ENCODE results near the gene PRPF19. TPM values are rescaled to one million over a fixed set of nuclear protein-coding genes. Genes with fewer than 3 reads are reported as not detected.

PRPF19 gene
- total RNA-seq, 1 experiment from 2014 or later = 116 TPM

- no peaks in the 10 kb centered on the region for H3K9me3 Mint-ChIP-seq
- POLR2A ChIA-PET = interaction anchor here (0.6 kb wide), 1 partner anchor 28 kb away, joined by 3 read pairs; no protein-coding TSS in a partner anchor
- no peak overlapping the region for H3K4me3 Mint-ChIP-seq
Measured at GRCh38 chr11:60948250-60948649, 41.9 kb upstream of the PRPF19 start.

DNA sequence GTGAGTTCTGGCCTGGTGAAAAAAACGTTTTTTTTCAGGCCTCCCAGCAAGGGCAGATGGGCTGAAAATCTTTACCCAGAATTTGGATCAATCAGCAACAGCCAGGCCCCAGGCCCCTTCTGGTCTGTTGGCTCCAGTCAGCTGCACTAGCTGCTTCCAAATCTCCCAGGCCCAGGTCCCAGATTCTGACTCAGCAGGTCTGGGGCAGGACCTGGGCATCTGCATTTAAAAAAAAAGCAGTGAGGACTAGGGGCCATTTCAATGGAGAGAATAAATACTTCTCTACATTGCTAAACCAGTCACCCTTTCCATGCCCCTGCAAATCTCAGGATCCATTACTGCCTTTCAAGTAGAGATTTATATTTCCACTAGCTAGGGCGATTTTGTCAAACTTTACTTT is 41.3 kb upstream of the PRPF19 start:
- H3K4me3 Mint-ChIP-seq = no peak overlapping the region
- POLR2A ChIA-PET = no interaction called here
- DNase-seq (ENCODE audit: low spot score) = no peak

More at GRCh38 chr11:60948250-60948649, 41.9 kb upstream of the PRPF19 start:
- DNase-seq (ENCODE audit: low spot score) (no peak), ATAC-seq (no peak)
- H3K27ac Mint-ChIP-seq = no peak overlapping the region
- TF ChIP-seq SMAD3 (CRISPR knock-in tag; IDR thresholded peaks at IDR 0.05; ENCODE audit: borderline replicate concordance) (no peak), FOXP4 (CRISPR knock-in tag; IDR thresholded peaks at IDR 0.05) (no peak), GABPB1 (CRISPR knock-in tag; IDR thresholded peaks at IDR 0.05) (no peak), SMAD4 (CRISPR knock-in tag; IDR thresholded peaks at IDR 0.05) (no peak), GRHL2 (CRISPR knock-in tag; IDR thresholded peaks at IDR 0.05; ENCODE audit: insufficient replicate concordance, severe bottlenecking) (no peak), ZNF317 (CRISPR knock-in tag; IDR thresholded peaks at IDR 0.05; ENCODE audit: borderline replicate concordance, low read depth) (no peak), TEAD4 (CRISPR knock-in tag; IDR thresholded peaks at IDR 0.05) (no peak), NFE2L1 (CRISPR knock-in tag; IDR thresholded peaks at IDR 0.05) (no peak), CREB1 (CRISPR knock-in tag; IDR thresholded peaks at IDR 0.05) (no peak), TP53 (CRISPR knock-in tag; IDR thresholded peaks at IDR 0.05) (no peak)
- TF ChIP-seq, protein P1, sequence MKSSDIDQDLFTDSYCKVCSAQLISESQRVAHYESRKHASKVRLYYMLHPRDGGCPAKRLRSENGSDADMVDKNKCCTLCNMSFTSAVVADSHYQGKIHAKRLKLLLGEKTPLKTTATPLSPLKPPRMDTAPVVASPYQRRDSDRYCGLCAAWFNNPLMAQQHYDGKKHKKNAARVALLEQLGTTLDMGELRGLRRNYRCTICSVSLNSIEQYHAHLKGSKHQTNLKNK (CRISPR knock-in tag; IDR thresholded peaks at IDR 0.05) = no peak
- peaks cover 39% of the 10 kb centered on the region for H3K27me3 Mint-ChIP-seq (ENCODE audit: low read depth)
- no peaks in the 10 kb centered on the region for H3K36me3 Mint-ChIP-seq
- peaks cover 35% of the 10 kb centered on the region for H3K4me1 Mint-ChIP-seq
- CTCF ChIA-PET = interaction anchor here (0.6 to 1.0 kb wide), 3 partner anchors 22 to 49 kb away, joined by 3 to 9 read pairs (median 6); no protein-coding TSS in a partner anchor

More for the DNA sequence above, 41.3 kb upstream of the PRPF19 start:
- no peak for ATAC-seq
- peaks cover 31% of the 10 kb centered on the region for H3K4me1 Mint-ChIP-seq
- CTCF ChIA-PET = interaction anchor here (0.7 to 1.0 kb wide), 2 partner anchors 23 to 48 kb away, joined by 3 to 6 read pairs; no protein-coding TSS in a partner anchor
- H3K27me3 Mint-ChIP-seq (ENCODE audit: low read depth) = peaks cover 35% of the 10 kb centered on the region
- H3K9me3 Mint-ChIP-seq = no peaks in the 10 kb centered on the region
- TF ChIP-seq ARID4B (CRISPR knock-in tag; IDR thresholded peaks at IDR 0.05; ENCODE audit: borderline replicate concordance) = no peak
- TF ChIP-seq ESRRA (CRISPR knock-in tag; IDR thresholded peaks at IDR 0.05; ENCODE audit: borderline replicate concordance) = no peak
- TF ChIP-seq, protein P2, sequence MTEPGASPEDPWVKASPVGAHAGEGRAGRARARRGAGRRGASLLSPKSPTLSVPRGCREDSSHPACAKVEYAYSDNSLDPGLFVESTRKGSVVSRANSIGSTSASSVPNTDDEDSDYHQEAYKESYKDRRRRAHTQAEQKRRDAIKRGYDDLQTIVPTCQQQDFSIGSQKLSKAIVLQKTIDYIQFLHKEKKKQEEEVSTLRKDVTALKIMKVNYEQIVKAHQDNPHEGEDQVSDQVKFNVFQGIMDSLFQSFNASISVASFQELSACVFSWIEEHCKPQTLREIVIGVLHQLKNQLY (CRISPR knock-in tag; IDR thresholded peaks at IDR 0.05) = no peak
- no peak for TF ChIP-seq ZNF425 (CRISPR knock-in tag; conservative IDR thresholded peaks at IDR 0.05)
- TF ChIP-seq SMAD3 (CRISPR knock-in tag; IDR thresholded peaks at IDR 0.05; ENCODE audit: borderline replicate concordance) = no peak
- TF ChIP-seq CBFB (CRISPR knock-in tag; IDR thresholded peaks at IDR 0.05; ENCODE audit: low read depth) = no peak
- TF ChIP-seq JAZF1 (CRISPR knock-in tag; IDR thresholded peaks at IDR 0.05) = no peak
- no peak for TF ChIP-seq RELA (CRISPR knock-in tag; IDR thresholded peaks at IDR 0.05; ENCODE audit: borderline replicate concordance)
- TF ChIP-seq GTF2I (CRISPR knock-in tag; conservative IDR thresholded peaks at IDR 0.05) = no peak
- TF ChIP-seq GABPB1 (CRISPR knock-in tag; IDR thresholded peaks at IDR 0.05) = no peak
- TF ChIP-seq ATF1 (CRISPR knock-in tag; IDR thresholded peaks at IDR 0.05) = no peak
- TF ChIP-seq PRRX2 (CRISPR knock-in tag; IDR thresholded peaks at IDR 0.05) = no peak
- no peak for TF ChIP-seq KAT7 (CRISPR knock-in tag; IDR thresholded peaks at IDR 0.05; ENCODE audit: borderline replicate concordance)
- no peak for TF ChIP-seq ZNF219 (CRISPR knock-in tag; IDR thresholded peaks at IDR 0.05; ENCODE audit: borderline replicate concordance)
- TF ChIP-seq MXD4 (CRISPR knock-in tag; IDR thresholded peaks at IDR 0.05; ENCODE audit: borderline replicate concordance) = no peak
- TF ChIP-seq IRF2 (CRISPR knock-in tag; IDR thresholded peaks at IDR 0.05; ENCODE audit: borderline replicate concordance, low read depth) = no peak
- no peak for TF ChIP-seq ZNF232 (CRISPR knock-in tag; IDR thresholded peaks at IDR 0.05)
- no peak for TF ChIP-seq CDX4 (CRISPR knock-in tag; IDR thresholded peaks at IDR 0.05; ENCODE audit: borderline replicate concordance)
- H3K27ac Mint-ChIP-seq = peak overlapping the region; percentile 36; the same call in 1 of the 2 replicates
- H3K36me3 Mint-ChIP-seq = no peaks in the 10 kb centered on the region
